ENCODE results near the gene UBE2F.

- TF ChIP-seq CTCF (IDR thresholded peaks at IDR 0.05; ENCODE audit: borderline replicate concordance, extremely low read depth, low read length, poor library complexity, severe bottlenecking) (no peak), EZH2 (IDR thresholded peaks at IDR 0.05; ENCODE audit: borderline replicate concordance, low read depth, low read length, severe bottlenecking) (no peak)
Observed at GRCh38 chr2:238040918-238041317, 74.1 kb downstream of the UBE2F start.

Data from DND-41 (cell line).